DND-41 (cell line): ENCODE measurements around the gene GRAMD4.

Experiments
- CTCF ChIP-seq: IDR thresholded peaks from 2 replicates; pipeline ENCODE4 v1.5.1; 2012; ENCODE audit warnings: borderline replicate concordance, low read length, moderate library complexity, mild to moderate bottlenecking; ENCODE audit not compliant: poor library complexity, severe bottlenecking; ENCODE audit errors: extremely low read depth
- EZH2 ChIP-seq: IDR thresholded peaks from 3 replicates; pipeline ENCODE4 v1.6.1; 2012; ENCODE audit warnings: borderline replicate concordance, low read depth, mild to moderate bottlenecking, moderate library complexity, low read length, inconsistent platforms; ENCODE audit not compliant: severe bottlenecking

GRCh38 chr22:46652081-46652846 lies 32.1 kb downstream of the GRAMD4 start:
- TF ChIP-seq CTCF (no peak), EZH2 (no peak)
